HG03460 (cell line): ENCODE results near the gene PPP1R12C.
A peak's percentile ranks its signal among the peaks of the same experiment; 100 is the strongest.

Experiments
- ATAC-seq: cut with Tn5 transposase; IDR thresholded peaks from one replicate; pipeline ENCODE4 v1.9.1; 2021; ENCODE audit not compliant: unreplicated experiment

Gene PPP1R12C

GRCh38 chr19:55091126-55091910 lies 26.1 kb downstream of the PPP1R12C start:
- ATAC-seq, result no peak

- ATAC-seq, result no peak
Observed at GRCh38 chr19:55090564-55090963, 26.9 kb downstream of the PPP1R12C start.

- no peak for ATAC-seq
Observed at GRCh38 chr19:55089342-55089944, 28.0 kb downstream of the PPP1R12C start.

GRCh38 chr19:55088543-55089341 lies 28.7 kb downstream of the PPP1R12C start:
- no peak for ATAC-seq

- ATAC-seq, result no peak
Observed at GRCh38 chr19:55088021-55088451, 29.4 kb downstream of the PPP1R12C start.

- ATAC-seq, result no peak
Observed at GRCh38 chr19:55087542-55087901, 29.9 kb downstream of the PPP1R12C start.

GRCh38 chr19:55086730-55087541 lies 30.5 kb downstream of the PPP1R12C start:
- no peak for ATAC-seq

GRCh38 chr19:55085923-55086715 lies 31.3 kb downstream of the PPP1R12C start:
- ATAC-seq, result no peak

- no peak for ATAC-seq
Observed at GRCh38 chr19:55084416-55084815, 33.0 kb downstream of the PPP1R12C start.

GRCh38 chr19:55083004-55083850 lies 34.2 kb downstream of the PPP1R12C start:
- no peak for ATAC-seq

GRCh38 chr19:55082020-55082851 lies 35.2 kb downstream of the PPP1R12C start:
- ATAC-seq, result no peak

GRCh38 chr19:55081770-55082019 lies 35.7 kb downstream of the PPP1R12C start:
- no peak for ATAC-seq

GRCh38 chr19:55080968-55081769 lies 36.3 kb downstream of the PPP1R12C start:
- ATAC-seq, result peak; percentile 53

- no peak for ATAC-seq
Observed at GRCh38 chr19:55080121-55080967, 37.1 kb downstream of the PPP1R12C start.

- no peak for ATAC-seq
Observed at GRCh38 chr19:55079400-55080038, 37.9 kb downstream of the PPP1R12C start.

GRCh38 chr19:55078996-55079395 lies 38.4 kb downstream of the PPP1R12C start:
- ATAC-seq, result no peak
